C4-2B (cell line): ENCODE data around the gene TEKT5.
"Not testable (repeated sequence)": the region's sequence is repeated elsewhere in the genome, so short reads cannot be mapped to it uniquely, and the experiment has no call there.

Source experiments
- H3K27ac ChIP-seq: fragments of 450-650 bp; 2 replicates; pipeline ENCODE4 v1.5.1; 2017
- CTCF ChIP-seq: fragments of 450-650 bp; conservative IDR thresholded peaks from 2 replicates; pipeline ENCODE4 v1.5.1; 2017; ENCODE audit warnings: mild to moderate bottlenecking
- ZFX ChIP-seq: fragments of 450-650 bp; IDR thresholded peaks from 2 replicates; pipeline ENCODE4 v1.6.1; 2017

TEKT5 gene

GRCh38 chr16:10638101-10638500 is 56.6 kb downstream of the TEKT5 start:
- no peak overlapping the region for H3K27ac ChIP-seq

GRCh38 chr16:10637337-10638037 is 57.2 kb downstream of the TEKT5 start:
- no peak overlapping the region for H3K27ac ChIP-seq
- TF ChIP-seq CTCF: no peak
- no peak for TF ChIP-seq ZFX

More at GRCh38 chr16:10638101-10638500, 56.6 kb downstream of the TEKT5 start:
- no peak for TF ChIP-seq ZFX
- no peak for TF ChIP-seq CTCF

GRCh38 chr16:10635365-10636021 is 59.2 kb downstream of the TEKT5 start:
- TF ChIP-seq ZFX: no peak
- no peak for TF ChIP-seq CTCF

GRCh38 chr16:10633429-10633828 is 61.3 kb downstream of the TEKT5 start:
- not testable (repeated sequence) for H3K27ac ChIP-seq

More at GRCh38 chr16:10635365-10636021, 59.2 kb downstream of the TEKT5 start:
- no peak overlapping the region for H3K27ac ChIP-seq

- TF ChIP-seq CTCF (no peak), ZFX (no peak)
- H3K27ac ChIP-seq: no peak overlapping the region
Measured at GRCh38 chr16:10631886-10632285, 62.8 kb downstream of the TEKT5 start.

GRCh38 chr16:10629592-10629963 is 65.2 kb downstream of the TEKT5 start:
- TF ChIP-seq ZFX: no peak
- no peak overlapping the region for H3K27ac ChIP-seq

- H3K27ac ChIP-seq: peak overlapping the region; percentile 31; the same call in 1 of the 2 replicates
- TF ChIP-seq CTCF (no peak), ZFX (no peak)
Measured at GRCh38 chr16:10625595-10626357, 69.0 kb downstream of the TEKT5 start.

GRCh38 chr16:10624527-10624926 is 70.2 kb downstream of the TEKT5 start:
- H3K27ac ChIP-seq: no peak overlapping the region
- TF ChIP-seq ZFX: no peak
- TF ChIP-seq CTCF: no peak
